Endodermal cell (in vitro differentiated cells): ENCODE measurements around the gene YPEL1. TPM values are rescaled to one million over a fixed set of nuclear protein-coding genes. Genes with fewer than 3 reads are reported as not detected.

ENCODE experiments used
- DNase-seq: peaks from one replicate; pipeline ENCODE4 v3.0.0-alpha.2; 2017
- H3K27ac ChIP-seq: 2 replicates; pipeline ENCODE4 v1.5.1; 2013; ENCODE audit warnings: mild to moderate bottlenecking, low read depth, low read length, moderate library complexity
- H3K27me3 ChIP-seq: 2 replicates; pipeline ENCODE4 v1.6.1; 2013; ENCODE audit warnings: mild to moderate bottlenecking, low read length, moderate library complexity; ENCODE audit not compliant: insufficient read depth, control insufficient read depth, poor library complexity, severe bottlenecking
- H3K36me3 ChIP-seq: 2 replicates; pipeline ENCODE4 v1.7.0; 2013; ENCODE audit warnings: mild to moderate bottlenecking, low read length, moderate library complexity; ENCODE audit not compliant: control insufficient read depth, insufficient read depth
- H3K4me1 ChIP-seq: one replicate; pipeline ENCODE4 v1.7.0; 2013; ENCODE audit warnings: low read length; ENCODE audit not compliant: control insufficient read depth, insufficient read depth
- H3K4me3 ChIP-seq: 2 replicates; pipeline ENCODE4 v1.5.1; 2013; ENCODE audit warnings: mild to moderate bottlenecking, low read length, moderate library complexity
- H3K9ac ChIP-seq: 2 replicates; pipeline ENCODE4 v1.6.1; 2013; ENCODE audit warnings: mild to moderate bottlenecking, low read length, moderate library complexity; ENCODE audit not compliant: poor library complexity, severe bottlenecking; ENCODE audit errors: extremely low read depth
- H3K9me3 ChIP-seq: 2 replicates; pipeline ENCODE4 v1.6.1; 2013; ENCODE audit warnings: mild to moderate bottlenecking, low read length, moderate library complexity; ENCODE audit not compliant: control insufficient read depth
- H3K27ac Mint-ChIP-seq: 2 replicates; pipeline ENCODE4 v1.8.0; 2020; ENCODE audit warnings: mixed read lengths
- H3K27me3 Mint-ChIP-seq: 2 replicates; pipeline ENCODE4 v1.8.0; 2021; ENCODE audit warnings: mild to moderate bottlenecking, mixed read lengths; ENCODE audit not compliant: insufficient read depth
- H3K36me3 Mint-ChIP-seq: 2 replicates; pipeline ENCODE4 v1.8.0; 2020; ENCODE audit warnings: low read depth, mixed read lengths
- H3K4me1 Mint-ChIP-seq: 2 replicates; pipeline ENCODE4 v1.8.0; 2020; ENCODE audit warnings: mixed read lengths
- H3K4me3 Mint-ChIP-seq: 2 replicates; pipeline ENCODE4 v1.8.0; 2020; ENCODE audit warnings: mild to moderate bottlenecking, moderate library complexity, mixed read lengths
- H3K9me3 Mint-ChIP-seq: 2 replicates; pipeline ENCODE4 v1.8.0; 2020; ENCODE audit warnings: mild to moderate bottlenecking, mixed read lengths
- CTCF ChIP-seq: fragments of 200-600 bp; sonication (generic); conservative IDR thresholded peaks from 2 replicates; pipeline ENCODE4 v1.5.0; 2021; ENCODE audit warnings: antibody characterized with exemption, mild to moderate bottlenecking
- WGBS, 2 experiments: methylation state at CpG; one replicate each; pipeline versions ENCODE4 v1.1.5 to v1.1.7; 2013; ENCODE audit warnings: missing lambda C conversion rate in 2 of 2, mixed read lengths in 1 of 2; ENCODE audit not compliant: insufficient coverage in 1 of 2, insufficient read length in 1 of 2; 5-methylcytosine and 5-hydroxymethylcytosine counted together
- total RNA-seq, 2 donors: library from RNA; stranded (reverse); fragmentation: NEBNext Ultra II Directional in 1 of 2; extraction: Animal tissue kit (Norgen Biotek cat#: 25700) in 1 of 2; gene quantifications; 2 replicates in 1 of 2; 3 replicates in 1 of 2; pipeline ENCODE4 v1.2.1, GENCODE V29; 2021

YPEL1 gene
- total RNA-seq, 2 donors from 2014 or later: 13.4 to 23.4 TPM

- TF ChIP-seq CTCF: no peak
- Histone ChIP-seq H3K27me3 (no peaks in the 10 kb centered on the region), H3K4me3 (no peak overlapping the region), H3K36me3 (peaks cover 56% of the 10 kb centered on the region), H3K4me1 (no peaks in the 10 kb centered on the region), H3K9me3 (no peaks in the 10 kb centered on the region), H3K9ac (no peak overlapping the region), H3K27ac (no peak overlapping the region)
- Mint-ChIP-seq H3K9me3 (no peaks in the 10 kb centered on the region), H3K4me3 (no peak overlapping the region), H3K4me1 (peaks cover 16% of the 10 kb centered on the region), H3K36me3 (peaks cover 26% of the 10 kb centered on the region), H3K27me3 (no peaks in the 10 kb centered on the region), H3K27ac (peak overlapping the region; percentile 8)
- DNase-seq: no peak
- 93 to 95% methylated on average over 11 to 21 of the region's 21 CpGs for WGBS, 2 experiments
These were observed 22.7 kb upstream of the YPEL1 start for GRCh38 chr22:21758091-21758864.

GRCh38 chr22:21755851-21756284 is 20.3 kb upstream of the YPEL1 start:
- peaks cover 16% of the 10 kb centered on the region for H3K4me1 Mint-ChIP-seq
- H3K27me3 Mint-ChIP-seq: no peaks in the 10 kb centered on the region
- H3K36me3 ChIP-seq: peaks cover 32% of the 10 kb centered on the region
- peaks cover 20% of the 10 kb centered on the region for H3K36me3 Mint-ChIP-seq
- H3K9me3 Mint-ChIP-seq: no peaks in the 10 kb centered on the region
- no peaks in the 10 kb centered on the region for H3K9me3 ChIP-seq
- H3K27me3 ChIP-seq: no peaks in the 10 kb centered on the region
- no peak overlapping the region for H3K27ac ChIP-seq
- H3K4me1 ChIP-seq: no peaks in the 10 kb centered on the region
- no peak overlapping the region for H3K4me3 Mint-ChIP-seq
- whole genome bisulfite sequencing, 2 experiments: 90 to 91% methylated on average over 5 of the region's 5 CpGs
- H3K27ac Mint-ChIP-seq: no peak overlapping the region
- H3K4me3 ChIP-seq: no peak overlapping the region
- TF ChIP-seq CTCF: no peak
- no peak overlapping the region for H3K9ac ChIP-seq
- DNase-seq: no peak

GRCh38 chr22:21754523-21754922 is 18.9 kb upstream of the YPEL1 start:
- no peak for TF ChIP-seq CTCF
- Histone ChIP-seq H3K9ac (no peak overlapping the region), H3K27me3 (no peaks in the 10 kb centered on the region), H3K27ac (peak overlapping the region; percentile 88), H3K36me3 (peaks cover 20% of the 10 kb centered on the region), H3K9me3 (no peaks in the 10 kb centered on the region), H3K4me3 (no peak overlapping the region), H3K4me1 (no peaks in the 10 kb centered on the region)
- Mint-ChIP-seq H3K9me3 (no peaks in the 10 kb centered on the region), H3K27me3 (no peaks in the 10 kb centered on the region), H3K36me3 (peaks cover 16% of the 10 kb centered on the region), H3K27ac (no peak overlapping the region), H3K4me1 (peaks cover 16% of the 10 kb centered on the region), H3K4me3 (no peak overlapping the region)
- no peak for DNase-seq
- 82 to 90% methylated on average over 3 to 7 of the region's 7 CpGs for WGBS, 2 experiments
